Body of pancreas (tissue), 4 donors: Measurements from ENCODE around the gene GTF2I.

Source experiments
- CTCF ChIP-seq, 7 experiments: fragments of 450-650 bp in 4 of 7; fragments of 200-600 bp in 3 of 7; sonication (generic) in 3 of 7; IDR thresholded peaks; one replicate each; pipeline ENCODE4 v1.5.1; 2016 to 2019; ENCODE audit warnings: antibody characterized with exemption in 7 of 7
- POLR2A ChIP-seq, 3 donors: fragments of 450-650 bp; IDR thresholded peaks; one replicate each; pipeline ENCODE4 v1.6.1; 2016; ENCODE audit warnings: antibody characterized with exemption in 3 of 3, mild to moderate bottlenecking in 2 of 3

DNA sequence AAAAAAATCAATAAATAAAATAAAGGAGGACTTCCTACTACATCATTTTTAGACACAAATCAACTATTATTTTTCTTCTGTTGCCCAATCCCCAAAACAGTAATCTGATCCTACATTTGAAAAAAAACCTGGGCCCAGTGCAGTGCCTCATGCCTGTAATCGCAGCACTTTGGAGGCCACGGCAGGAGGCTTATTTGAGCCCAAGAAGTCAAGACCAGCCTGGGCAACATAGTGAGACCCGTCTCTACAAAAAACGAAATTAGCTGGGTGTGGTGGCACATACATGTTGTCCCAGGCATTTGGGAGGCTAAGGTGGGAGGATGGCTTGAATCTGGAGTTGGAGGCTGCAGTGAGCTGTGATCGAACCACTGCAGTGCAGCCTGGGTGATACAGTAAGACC lies 2.7 kb upstream of the GTF2I start:
- no peak for TF ChIP-seq CTCF (IDR thresholded peaks at IDR 0.05)
- no peak for TF ChIP-seq POLR2A (IDR thresholded peaks at IDR 0.05)
